GM19351 (cell line): Measurements from ENCODE around the gene GDF7.

Source experiments
- ATAC-seq: cut with Tn5 transposase; IDR thresholded peaks from one replicate; pipeline ENCODE4 v1.9.1; 2021; ENCODE audit warnings: mild to moderate bottlenecking, moderate library complexity; ENCODE audit not compliant: unreplicated experiment

Gene GDF7

DNA sequence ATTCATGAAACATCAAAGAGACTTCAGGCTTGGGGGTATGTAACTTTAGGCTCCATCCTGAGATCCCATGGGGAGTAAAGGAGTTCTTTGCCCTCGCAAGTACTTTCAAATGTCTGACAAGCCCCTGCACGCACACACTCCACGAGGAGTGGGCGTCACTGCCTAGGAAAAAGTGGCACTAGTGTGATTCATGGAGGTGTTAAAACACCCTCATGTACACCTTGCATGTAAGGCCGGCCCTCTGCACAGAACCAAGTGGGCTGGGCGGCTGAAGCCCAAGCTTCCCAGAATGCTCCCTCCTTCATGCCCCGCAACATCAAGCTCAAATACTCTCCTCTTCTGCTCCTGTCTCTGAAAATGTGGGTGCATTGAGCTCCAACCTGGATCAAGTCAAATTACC is 23.9 kb upstream of the GDF7 start:
- ATAC-seq, result no peak

DNA sequence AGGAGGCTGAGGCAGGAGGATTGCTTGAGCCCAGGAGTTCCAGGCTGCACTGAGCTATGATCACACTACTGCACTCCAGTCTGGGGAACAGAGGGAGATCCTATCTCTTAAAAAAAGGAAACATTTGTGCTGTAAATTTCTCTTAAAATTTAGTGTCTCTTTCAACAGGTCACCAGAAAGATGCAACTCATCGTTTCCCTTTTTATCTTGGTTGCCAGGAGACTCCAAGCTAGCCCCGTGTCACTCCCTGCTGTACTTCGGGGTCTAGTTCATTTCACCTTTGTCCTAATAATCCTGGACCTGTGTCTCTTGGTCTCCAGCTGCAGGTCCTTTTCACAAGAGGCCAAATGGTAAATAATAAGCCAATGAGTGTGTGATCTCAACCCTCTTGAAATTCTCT is 23.1 kb upstream of the GDF7 start:
- ATAC-seq, result no peak

DNA sequence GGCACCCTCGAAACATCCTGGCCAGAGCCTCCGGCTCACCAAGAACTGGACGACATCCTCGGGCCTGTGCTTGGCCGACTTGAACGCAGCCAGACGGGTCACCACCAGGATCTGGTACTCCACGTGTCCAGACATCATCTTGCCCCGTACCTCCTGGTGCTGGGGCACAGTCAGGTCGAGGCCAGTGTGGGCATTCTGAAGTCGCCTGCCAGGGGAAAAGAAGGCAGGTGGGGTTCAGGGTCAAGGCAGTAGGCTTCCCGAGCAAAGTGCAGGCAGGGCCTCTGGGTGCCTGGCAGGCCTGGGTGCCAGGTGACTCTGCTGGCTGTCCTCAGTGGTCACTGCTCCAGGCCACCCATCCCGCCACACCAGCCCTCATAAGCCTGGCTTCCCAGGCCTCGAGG is 21.6 kb upstream of the GDF7 start:
- no peak for ATAC-seq

DNA sequence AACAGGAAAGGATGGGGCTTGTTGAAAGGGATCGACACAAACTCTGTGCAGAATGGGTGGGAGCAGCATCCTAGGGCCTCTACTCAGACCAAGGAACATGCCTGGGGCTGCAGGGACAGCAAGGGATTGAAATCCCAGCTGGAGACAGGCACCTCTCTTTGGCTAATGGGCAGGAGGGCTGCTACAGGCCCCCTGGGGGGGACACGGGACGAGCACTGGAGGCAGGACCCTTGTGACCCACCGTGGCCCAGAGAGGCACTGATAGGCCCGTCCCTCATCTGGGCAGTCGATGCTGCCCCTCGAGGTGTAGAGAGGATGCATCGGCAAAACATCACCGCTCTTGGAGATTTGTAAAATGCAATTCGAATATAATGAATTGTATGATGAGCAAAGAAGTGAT is 21.2 kb upstream of the GDF7 start:
- ATAC-seq, result no peak

DNA sequence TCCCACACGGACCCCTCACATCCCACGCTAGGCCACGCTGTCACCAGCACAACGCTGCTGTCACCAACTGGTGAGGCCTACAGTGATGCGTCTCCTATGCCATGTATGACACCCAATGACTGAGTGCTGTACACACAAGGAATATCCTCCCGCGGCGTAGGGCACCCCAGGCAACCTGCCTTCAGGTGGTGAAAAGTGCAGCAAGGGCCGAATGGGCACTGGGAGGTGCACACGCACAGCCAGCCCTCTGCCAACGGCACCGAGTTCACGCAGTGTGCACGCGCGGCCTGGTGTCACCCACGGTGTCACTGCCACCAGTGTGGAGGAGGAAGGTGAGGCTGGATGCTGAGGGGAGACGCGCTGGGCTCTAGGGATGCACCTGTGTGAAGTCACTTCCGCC is 20.5 kb upstream of the GDF7 start:
- no peak for ATAC-seq

DNA sequence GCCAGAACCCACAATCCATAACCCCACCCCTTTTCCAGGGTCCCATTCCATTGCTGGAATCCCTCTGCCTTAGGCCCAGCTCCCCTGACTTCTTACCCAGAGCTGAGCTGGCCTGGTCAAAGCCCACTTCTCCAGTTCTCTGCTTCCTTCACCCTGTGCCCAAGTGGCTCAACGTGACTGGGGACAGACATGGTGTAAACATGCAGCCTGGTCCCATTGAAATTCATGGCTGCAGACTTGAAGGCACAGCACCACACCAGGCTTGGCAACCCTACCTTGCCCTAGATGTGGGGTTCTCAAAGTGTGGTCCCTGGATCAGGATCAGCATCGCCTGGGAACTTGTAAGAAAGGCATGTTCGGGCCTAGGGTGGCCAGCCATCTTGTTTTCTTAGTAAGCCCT is 19.7 kb upstream of the GDF7 start:
- no peak for ATAC-seq

DNA sequence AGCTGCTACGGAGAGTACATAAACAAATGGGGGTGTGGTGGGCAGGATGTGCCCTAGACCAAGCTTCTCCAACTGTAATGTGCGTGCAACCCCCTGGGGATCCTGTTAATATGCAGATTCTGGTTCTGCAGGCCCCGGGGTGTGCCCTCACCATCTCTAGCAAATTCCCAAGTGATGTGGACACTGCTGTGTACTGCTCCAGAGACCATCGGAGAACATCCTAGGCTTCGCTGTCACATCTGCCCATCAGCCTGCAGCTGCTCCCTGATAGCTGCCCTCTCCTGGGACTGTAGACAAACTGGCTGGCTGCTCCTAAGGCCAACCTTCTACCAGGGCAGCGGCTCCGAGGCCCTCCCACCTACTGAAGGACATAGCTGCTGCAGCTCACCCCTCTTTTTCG is 19.2 kb upstream of the GDF7 start:
- ATAC-seq, result no peak

DNA sequence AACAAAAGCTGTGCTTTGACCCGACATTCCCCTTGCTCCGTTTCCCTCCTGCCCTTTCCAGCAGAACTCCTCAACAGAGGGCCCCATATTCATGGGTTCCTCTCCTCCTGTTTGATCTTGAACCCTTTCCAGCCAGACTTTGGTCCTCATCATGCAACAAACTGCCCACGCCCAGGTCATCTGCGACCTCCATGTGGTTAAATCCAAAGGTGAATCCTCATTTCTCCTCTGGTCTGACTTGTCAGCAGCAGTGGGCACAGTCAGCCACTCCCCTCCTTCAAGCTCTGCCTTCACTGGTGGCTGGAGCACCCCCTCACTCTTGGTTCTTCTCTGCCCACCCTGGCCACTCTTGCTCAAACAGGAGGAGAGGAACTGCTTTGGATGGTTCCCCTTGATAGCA is 18.7 kb upstream of the GDF7 start:
- no peak for ATAC-seq

DNA sequence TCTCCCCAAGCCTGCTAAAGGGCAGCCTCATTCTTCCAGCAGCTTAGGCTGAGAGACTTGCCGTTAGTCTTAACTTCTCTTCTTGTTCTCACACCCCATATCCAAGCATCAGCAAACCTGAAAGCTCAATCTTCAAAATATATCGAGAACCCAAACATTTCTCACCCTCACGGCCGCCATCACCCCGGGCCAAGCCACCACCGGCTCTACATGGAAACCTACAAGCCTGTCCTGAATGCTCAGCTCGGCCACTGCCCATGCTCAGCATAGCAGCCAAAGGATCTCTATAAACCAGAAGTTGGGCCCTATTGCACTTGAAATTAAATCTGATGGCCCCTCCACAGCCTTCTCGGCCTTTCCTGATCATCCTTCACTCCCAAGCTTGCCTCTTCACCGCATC is 18.1 kb upstream of the GDF7 start:
- no peak for ATAC-seq

DNA sequence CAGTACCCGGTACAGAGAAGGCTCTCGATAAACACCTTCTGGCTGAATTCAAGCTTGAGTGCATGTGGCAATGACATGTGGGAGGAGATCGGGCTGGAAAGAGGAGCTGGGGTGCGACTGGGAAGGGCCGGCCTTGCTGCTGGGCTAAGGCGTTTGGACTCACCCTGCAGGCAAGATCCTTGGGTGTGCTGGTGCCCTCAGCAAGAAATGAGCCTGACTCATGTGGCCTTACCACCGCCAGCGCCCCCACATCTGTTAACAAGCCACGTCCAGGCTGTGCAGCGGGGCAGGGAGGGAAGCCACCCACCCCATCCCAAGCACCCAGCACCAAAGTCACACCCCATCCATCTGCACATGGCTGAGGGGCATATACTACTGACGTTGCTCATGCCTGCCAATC is 17.4 kb upstream of the GDF7 start:
- no peak for ATAC-seq

DNA sequence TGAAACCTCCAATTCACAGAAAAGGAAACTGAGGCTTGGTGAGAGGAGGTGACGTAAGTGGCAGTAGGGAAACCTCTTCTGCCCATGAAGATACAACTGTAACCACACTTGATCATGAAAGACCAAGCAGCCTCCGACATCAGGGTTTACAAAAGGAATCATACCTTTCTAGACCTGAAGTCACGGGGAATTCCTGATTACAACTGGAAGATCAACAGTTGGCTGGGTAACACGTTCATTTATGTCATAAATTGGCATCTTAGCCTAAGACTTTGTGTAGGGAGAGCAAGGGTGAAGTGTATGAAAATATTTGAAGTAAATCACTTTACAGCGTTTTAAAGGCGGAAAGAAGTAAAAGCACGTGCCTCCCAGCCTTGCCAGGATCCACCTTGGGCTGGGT is 17.0 kb upstream of the GDF7 start:
- ATAC-seq, result no peak

DNA sequence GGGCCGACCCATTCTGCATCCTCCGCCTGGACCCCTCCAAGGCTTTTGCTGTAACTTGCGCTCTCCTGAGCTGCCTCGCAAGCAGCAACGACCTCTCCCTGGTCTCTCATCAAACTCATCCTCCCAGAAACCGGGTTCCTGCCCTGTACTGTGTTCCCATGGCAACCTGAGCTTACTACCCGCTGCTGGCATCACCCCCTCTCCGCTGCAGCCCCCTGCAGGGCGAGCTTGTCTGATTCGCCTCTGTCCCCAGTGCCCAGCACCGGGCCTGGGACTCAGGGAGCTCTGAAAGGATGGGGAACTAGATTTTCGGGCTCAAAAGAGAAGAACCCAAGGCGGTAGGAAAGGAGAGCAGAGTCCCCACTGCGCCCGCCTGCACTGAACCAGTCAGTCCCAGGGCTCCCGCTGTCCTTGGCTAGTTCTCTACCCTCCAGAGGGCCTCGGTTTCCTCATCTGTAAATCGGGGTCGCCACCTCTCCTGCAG is 16.5 kb upstream of the GDF7 start:
- peak; percentile 19 for ATAC-seq

DNA sequence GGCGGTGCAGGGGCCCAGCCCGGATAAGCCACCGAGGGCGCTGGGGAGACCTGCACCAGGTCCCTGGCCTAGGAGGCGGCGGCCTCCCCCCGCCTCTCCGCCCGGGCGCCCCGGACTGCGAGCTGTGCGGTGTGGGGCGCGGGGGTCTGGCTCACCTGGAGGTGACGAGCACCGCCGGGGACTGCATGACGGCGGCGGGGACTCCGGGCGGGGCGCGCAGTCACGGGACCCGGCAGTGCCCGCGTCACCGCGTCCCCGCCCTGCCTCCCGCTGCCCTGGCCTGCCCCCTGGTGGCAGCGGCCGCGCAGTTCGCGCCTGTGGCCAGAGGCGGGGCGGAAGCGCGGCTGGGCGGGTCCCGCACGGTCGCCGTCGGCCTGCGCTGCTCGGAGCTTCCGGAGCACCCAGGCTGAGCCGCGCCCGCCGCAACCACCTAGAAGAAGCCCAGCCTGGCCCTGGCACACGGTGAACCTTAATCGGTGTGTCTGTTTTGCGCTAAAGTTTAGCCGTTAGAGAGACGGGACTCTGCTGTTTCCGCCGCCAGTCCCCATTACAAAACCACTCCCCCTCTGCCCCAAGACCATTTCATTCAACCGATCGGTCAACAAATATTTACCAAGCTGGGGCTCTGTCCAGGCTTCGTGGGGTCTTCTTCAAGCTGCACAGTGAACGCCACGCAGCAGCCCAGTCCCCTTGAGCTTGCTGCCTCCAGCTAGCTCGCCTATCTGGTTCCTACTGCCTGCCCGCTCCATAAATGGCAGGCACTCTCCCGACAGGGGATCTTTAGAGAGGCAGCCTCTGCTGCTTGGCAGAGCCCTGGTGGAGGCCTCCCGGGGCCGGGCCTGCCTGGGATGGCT is 15.8 kb upstream of the GDF7 start, which contains the start of gene HS1BP3:
TSS of gene HS1BP3 (minus strand) at position 222 of the 854 bp plus-strand sequence. CDS start at position 187, 35 bp downstream.
- ATAC-seq, result peak; percentile 89

DNA sequence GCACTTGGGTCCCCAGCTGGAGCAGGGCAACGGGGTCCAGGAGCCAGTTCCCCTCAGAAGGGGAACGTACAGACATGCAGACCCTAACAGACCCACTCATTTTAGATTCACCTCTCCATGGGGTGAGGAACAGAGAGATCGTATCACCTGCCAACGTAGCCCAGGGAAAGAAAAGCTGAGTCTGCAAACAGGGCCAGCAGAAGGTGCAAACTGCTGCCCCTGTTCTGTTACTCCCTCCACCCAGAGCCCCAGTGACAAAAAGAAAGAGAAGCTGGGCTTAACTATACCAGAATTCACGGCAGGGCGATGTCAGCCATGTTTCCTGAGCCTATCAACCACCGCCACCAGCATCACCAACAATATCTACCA is 15.2 kb upstream of the GDF7 start:
- no peak for ATAC-seq

DNA sequence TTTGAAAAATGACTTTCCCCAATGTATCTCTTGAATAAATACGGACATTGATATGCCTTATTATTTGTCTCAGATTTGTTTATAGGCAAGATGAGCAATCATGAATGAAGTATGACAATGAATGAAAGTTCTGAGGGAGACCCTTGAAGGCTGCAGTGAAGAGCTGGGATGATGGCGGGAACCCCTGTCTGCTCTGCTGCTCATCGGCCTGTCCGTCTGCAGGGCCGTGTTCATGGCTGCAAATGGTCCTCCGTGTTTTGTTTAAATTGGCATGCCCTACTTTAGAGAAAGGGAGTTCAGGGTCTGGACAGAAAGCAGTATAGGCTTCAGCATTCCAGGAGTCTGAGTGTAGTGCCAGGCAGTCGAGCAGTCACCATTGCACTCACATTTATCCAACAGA is 14.8 kb upstream of the GDF7 start:
- ATAC-seq, result no peak

DNA sequence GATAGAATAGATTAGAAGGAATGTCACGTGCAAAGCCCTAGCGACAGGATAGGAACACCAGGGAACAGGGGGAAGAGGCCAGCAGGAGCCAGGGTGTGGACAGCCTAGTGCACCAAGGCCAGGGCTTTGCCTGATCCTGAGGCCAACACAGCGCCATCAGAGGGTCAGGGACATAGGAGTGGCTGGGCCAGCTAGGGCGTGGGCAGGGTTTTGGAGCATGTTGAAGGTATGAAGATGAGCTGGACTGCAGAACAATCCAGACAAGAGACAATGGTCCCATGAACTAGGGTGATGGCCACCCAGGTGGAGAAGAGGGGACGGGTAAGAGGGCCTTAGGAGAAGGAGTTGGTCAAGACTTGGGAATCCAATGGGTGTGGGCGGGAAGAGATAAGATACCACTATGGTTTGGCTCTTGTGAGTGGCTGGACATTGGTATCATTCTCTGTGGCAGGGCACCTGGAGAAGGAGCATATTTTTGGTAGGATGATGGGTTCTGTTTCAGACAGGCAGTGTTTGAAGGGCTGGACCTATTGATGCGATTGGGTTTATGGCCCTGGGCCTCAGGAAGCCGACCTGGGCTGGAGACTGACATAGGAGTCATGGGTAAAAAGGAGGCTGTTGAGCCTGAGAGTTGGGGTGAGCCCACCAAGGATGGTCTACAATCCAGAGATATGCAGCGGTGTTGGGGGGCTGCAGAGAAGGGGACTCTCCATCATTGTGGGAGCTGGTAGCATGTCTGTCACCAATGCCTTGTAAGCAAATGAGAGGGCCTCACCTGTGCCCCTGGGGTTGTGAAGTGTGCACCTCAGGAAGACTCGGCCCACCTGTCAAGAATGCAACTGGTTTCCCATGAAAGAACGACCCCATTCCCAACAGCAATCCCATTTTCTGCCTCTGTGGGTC is 14.0 kb upstream of the GDF7 start:
- ATAC-seq, result no peak

DNA sequence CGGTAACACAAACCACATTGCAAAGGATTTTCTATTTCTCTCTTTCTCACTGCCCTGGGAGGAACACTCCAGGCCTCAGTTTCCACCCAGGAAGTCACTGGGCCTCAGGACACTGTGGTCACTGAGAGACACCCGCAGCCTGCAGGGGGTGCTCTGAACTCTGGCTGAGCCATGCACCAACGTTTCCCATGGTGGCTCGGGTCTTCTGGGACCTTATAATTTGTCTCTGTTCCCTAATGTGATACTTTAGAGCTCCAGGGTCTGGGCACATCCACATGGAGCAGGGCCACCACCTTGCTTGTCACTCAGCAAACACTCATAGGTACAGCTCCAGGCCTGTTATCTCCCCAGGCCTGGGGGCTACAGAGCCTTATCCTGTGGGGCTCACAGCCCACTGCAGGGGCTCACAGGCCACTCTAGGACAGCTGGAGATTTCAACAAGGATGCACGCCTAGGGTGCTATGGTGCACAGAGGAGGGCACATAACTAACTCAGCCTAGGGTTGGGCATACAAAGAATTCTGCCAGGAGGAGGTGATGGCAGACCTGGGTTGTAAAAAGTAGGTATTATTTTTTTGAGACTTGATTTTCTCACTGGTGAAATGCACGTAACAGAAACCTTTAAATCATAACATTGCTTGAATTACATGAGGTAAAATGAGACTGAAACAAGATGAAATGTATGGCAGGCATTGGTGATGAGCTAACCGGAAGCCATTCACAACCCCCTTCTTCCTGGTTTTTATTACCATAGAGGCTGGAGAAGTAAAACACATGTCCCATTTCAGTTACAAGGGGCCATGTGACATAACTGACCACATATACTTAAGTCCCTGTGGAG is 13.0 kb upstream of the GDF7 start:
- ATAC-seq, result no peak

DNA sequence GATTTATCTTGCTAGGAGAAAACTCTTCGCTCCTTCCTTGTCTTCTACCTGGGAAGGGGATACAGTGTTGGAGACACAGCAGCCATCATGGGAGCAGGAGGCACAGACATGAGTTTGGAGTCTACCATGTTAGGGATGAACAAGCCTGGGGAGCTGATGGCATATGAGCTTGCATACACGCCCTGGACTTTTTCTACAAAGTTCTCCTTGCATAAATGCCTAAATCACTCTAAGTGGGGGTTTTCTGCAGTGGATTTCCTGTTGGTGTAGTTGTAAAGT is 12.5 kb upstream of the GDF7 start:
- no peak for ATAC-seq

DNA sequence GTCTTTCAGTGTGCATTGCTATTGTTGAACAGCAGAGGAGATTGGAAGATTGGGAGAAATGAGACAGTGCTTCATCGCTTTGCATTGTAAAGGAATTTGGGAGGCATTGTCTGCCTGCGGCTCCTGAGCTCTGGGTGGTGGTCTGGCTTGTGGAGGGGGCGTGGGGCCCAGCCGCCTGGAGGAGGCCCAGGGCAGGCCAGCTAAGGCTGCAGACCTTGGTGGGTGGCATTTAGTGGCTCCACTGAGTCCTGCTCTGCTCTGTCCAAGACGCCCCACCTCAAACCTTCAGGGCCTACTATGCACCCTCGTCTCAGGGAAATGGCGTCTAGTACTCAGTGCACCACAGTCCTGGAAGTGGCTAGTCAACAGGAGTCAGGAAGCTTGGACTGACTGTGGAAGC is 10.4 kb upstream of the GDF7 start:
- no peak for ATAC-seq

DNA sequence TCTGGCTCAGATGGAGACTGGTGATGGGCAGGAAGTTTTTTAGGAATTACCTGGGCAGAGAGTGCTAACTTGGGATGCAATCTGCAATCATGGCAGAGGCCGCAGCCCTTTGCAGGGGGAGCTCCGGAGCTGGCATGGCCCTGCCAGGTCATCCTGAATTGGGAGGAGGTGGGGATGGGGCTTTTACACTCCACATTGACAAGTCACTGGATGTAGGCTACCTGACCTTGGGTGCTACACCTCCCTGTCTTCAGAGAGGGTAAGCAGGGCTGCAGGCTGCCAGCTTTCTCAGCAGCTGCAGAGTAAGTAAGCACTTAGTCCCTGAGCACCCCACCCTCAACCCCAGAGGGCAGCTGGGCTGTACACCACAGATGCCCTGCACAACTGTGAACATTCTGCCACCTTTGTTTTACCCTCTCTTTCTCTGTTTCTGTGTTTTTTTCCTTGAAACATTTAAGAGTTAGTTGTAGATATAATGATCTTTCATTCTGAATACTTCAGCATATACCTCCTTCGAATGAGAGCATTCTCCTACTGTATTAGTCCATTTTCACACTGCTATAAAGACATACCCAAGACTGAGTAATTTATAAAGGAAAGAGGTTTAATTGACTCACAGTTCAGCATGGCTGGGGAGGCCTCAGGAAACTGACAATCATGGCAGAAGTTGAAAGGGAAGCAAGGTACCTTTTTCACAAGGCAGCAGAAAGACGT is 9.3 kb upstream of the GDF7 start:
- ATAC-seq, result no peak
